ENCODE results near the gene MACO1.
"Not testable (repeated sequence)": the region's sequence is repeated elsewhere in the genome, so short reads cannot be mapped to it uniquely, and the experiment has no call there.

DNA sequence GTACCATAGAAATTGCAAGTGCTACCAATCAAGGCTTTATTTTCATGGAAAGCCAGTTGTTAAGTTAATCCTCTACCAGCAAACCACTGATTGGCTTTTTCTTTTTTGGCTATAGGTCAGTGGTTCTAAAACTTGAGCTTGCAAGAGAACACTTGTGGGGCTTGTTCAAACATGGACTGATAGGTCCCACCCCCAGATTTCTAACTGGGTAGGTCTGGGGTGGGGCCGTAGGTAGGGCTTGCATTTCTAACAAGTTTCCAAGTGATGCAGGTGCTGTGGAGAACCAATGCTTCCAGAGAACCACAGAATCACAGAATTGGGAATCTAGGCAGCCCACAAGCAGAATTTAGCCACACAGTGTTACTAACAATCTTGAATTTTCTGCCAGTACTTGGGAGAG is 46.8 kb upstream of the MACO1 start:
- TF ChIP-seq SMYD3 (CRISPR knock-in tag; IDR thresholded peaks at IDR 0.05); SALL2 (CRISPR knock-in tag; IDR thresholded peaks at IDR 0.05); ZNF550 (CRISPR knock-in tag; IDR thresholded peaks at IDR 0.05; ENCODE audit: borderline replicate concordance); ZNF878 (CRISPR knock-in tag; IDR thresholded peaks at IDR 0.05); ZNF530 (CRISPR knock-in tag; IDR thresholded peaks at IDR 0.05; ENCODE audit: low read depth); JARID2 (CRISPR knock-in tag; IDR thresholded peaks at IDR 0.05; ENCODE audit: insufficient replicate concordance): not testable (repeated sequence)
- TF ChIP-seq, protein P1, sequence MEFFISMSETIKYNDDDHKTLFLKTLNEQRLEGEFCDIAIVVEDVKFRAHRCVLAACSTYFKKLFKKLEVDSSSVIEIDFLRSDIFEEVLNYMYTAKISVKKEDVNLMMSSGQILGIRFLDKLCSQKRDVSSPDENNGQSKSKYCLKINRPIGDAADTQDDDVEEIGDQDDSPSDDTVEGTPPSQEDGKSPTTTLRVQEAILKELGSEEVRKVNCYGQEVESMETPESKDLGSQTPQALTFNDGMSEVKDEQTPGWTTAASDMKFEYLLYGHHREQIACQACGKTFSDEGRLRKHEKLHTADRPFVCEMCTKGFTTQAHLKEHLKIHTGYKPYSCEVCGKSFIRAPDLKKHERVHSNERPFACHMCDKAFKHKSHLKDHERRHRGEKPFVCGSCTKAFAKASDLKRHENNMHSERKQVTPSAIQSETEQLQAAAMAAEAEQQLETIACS (CRISPR knock-in tag; IDR thresholded peaks at IDR 0.05), result not testable (repeated sequence)

Data from HepG2 (cell line).